ENCODE measurements around the gene ADA.
"Not testable (repeated sequence)": the region's sequence is repeated elsewhere in the genome, so short reads cannot be mapped to it uniquely, and the experiment has no call there.

The ADA gene

GRCh38 chr20:44606725-44607441 is 44.6 kb downstream of the ADA start:
- in situ Hi-C loops (cut with MboI; ENCODE audit: low sequenced_read_pairs) = loop anchor here (10.0 kb wide), 1 partner anchor 212 kb away; no protein-coding TSS in a partner anchor

- in situ Hi-C loops (cut with MboI; ENCODE audit: low sequenced_read_pairs) = loop anchor here (10.0 kb wide), 1 partner anchor 209 kb away; no protein-coding TSS in a partner anchor
Measured at GRCh38 chr20:44603327-44603726, 48.2 kb downstream of the ADA start.

DNA sequence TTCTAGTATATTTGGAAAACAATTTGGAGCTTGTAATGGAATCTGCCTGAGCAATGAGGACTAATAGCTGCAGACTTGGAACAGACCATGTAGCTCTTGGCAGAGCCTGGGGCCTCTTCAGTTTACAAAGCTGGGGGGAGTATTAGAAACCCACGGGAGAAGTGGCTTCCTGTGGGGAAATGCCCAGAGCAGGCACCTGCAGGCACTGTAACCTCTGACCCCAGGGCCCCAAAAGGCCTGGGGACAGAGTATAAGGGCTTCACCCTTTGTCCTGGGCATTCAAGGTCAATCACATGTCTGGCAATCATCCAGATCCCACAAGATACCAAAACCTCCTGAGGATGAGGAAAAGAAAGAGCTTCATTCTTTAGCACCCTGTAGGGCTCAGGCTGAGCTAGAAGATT is 49.7 kb downstream of the ADA start:
- in situ Hi-C loops (cut with MboI; ENCODE audit: low sequenced_read_pairs) = loop anchor here (10.0 kb wide), 1 partner anchor 207 kb away; no protein-coding TSS in a partner anchor

- in situ Hi-C loops (cut with MboI; ENCODE audit: low sequenced_read_pairs) = loop anchor here (10.0 kb wide), 1 partner anchor 206 kb away; no protein-coding TSS in a partner anchor
Measured at GRCh38 chr20:44601236-44601671, 50.2 kb downstream of the ADA start.

GRCh38 chr20:44600758-44601201 is 50.7 kb downstream of the ADA start:
- in situ Hi-C loops (cut with MboI; ENCODE audit: low sequenced_read_pairs) = loop anchor here (10.0 kb wide), 1 partner anchor 206 kb away; no protein-coding TSS in a partner anchor

DNA sequence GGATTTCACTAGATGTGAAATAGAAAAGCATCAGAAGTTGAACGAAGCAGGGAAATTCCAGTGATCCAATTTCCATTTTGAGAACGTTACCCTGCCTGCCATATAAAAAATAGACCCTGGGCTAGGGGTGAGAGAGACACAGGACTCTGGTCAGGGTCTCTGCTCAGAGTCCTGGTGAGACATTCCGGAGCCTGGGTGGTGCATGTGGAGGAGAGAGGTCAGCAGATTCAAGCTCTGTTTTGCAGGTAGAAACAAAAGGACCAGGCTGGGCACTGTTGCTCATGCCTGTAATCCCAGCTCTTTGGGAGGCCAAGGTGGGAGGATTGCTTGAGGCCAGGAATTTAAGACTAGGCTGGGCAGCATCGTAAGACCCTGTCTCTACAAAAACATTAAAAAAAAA is 51.2 kb downstream of the ADA start:
- in situ Hi-C loops (cut with MboI; ENCODE audit: low sequenced_read_pairs) = loop anchor here (10.0 kb wide), 1 partner anchor 206 kb away; no protein-coding TSS in a partner anchor

DNA sequence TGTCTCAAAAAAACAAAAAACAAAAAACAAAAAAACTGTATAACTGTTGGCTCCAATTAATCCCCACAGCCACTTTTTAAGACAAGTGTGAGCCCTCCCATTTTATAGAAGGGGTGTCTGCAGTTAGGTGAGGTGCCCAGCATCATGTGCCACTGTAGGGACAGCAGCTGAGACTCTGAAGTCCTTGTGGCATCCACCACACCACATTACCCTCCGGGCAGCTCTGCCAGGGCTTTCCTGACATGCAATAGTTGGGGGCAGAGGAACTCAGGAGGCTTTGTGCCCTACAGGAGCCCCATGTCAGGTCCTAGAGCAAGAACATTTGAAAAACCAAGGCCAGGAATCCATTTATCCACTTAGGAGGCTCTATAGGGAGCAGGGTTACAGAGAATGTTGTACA is 51.8 kb downstream of the ADA start:
- in situ Hi-C loops (cut with MboI; ENCODE audit: low sequenced_read_pairs) = loop anchor here (10.0 kb wide), 1 partner anchor 205 kb away; no protein-coding TSS in a partner anchor

GRCh38 chr20:44598423-44599305 is 52.8 kb downstream of the ADA start:
- in situ Hi-C loops (cut with MboI; ENCODE audit: low sequenced_read_pairs) = no loop called here

DNA sequence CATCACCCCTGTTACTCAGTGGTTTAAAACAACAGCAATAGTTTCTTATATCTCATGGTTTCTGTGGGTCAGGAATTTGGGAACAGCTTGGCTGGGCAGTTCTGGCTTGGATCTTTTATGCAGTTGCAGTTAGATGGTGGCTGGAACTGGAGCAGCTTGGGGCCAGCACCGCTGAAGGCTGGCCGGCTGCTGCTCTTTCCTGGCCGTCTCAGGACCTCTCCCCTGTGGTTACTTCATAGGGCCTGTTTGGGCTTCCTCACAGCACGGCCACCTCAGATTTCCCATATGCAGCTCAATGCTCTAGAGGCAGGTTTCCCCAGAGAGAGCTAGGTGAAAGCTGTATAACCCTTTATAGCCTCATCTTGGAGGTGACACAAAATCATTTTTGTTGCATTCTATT is 53.6 kb downstream of the ADA start:
- in situ Hi-C loops (cut with MboI; ENCODE audit: low sequenced_read_pairs) = no loop called here

GRCh38 chr20:44597516-44597915 is 54.0 kb downstream of the ADA start:
- in situ Hi-C loops (cut with MboI; ENCODE audit: low sequenced_read_pairs) = no loop called here

- in situ Hi-C loops (cut with MboI; ENCODE audit: low sequenced_read_pairs) = no loop called here
Measured at GRCh38 chr20:44596876-44597275, 54.6 kb downstream of the ADA start.

GRCh38 chr20:44596010-44596409 is 55.5 kb downstream of the ADA start:
- in situ Hi-C loops (cut with MboI; ENCODE audit: low sequenced_read_pairs) = no loop called here

- in situ Hi-C loops (cut with MboI; ENCODE audit: low sequenced_read_pairs) = no loop called here
Measured at GRCh38 chr20:44594730-44595129, 56.8 kb downstream of the ADA start.

GRCh38 chr20:44593751-44594150 is 57.7 kb downstream of the ADA start:
- in situ Hi-C loops (cut with MboI; ENCODE audit: low sequenced_read_pairs) = no loop called here

DNA sequence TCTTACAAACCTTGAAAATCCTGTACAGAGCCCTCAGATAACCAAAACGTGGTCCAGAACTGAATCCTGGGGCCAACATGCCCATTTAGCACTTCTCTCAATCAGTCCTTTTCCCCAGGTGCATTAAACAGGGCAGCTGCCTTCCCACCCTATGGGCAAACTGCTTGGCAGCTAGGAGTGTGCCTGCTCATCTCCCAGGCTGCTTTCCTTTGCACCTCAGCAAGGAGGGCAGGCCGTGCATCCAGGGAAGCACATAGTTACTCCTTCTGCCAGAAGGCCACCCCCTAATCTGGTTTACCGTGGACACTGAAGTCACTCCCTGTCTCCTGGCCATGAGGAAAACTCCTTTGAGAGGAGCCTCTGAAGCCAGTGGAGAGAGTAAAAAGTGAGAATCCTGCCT is 59.1 kb downstream of the ADA start:
- in situ Hi-C loops (cut with MboI; ENCODE audit: low sequenced_read_pairs) = no loop called here

DNA sequence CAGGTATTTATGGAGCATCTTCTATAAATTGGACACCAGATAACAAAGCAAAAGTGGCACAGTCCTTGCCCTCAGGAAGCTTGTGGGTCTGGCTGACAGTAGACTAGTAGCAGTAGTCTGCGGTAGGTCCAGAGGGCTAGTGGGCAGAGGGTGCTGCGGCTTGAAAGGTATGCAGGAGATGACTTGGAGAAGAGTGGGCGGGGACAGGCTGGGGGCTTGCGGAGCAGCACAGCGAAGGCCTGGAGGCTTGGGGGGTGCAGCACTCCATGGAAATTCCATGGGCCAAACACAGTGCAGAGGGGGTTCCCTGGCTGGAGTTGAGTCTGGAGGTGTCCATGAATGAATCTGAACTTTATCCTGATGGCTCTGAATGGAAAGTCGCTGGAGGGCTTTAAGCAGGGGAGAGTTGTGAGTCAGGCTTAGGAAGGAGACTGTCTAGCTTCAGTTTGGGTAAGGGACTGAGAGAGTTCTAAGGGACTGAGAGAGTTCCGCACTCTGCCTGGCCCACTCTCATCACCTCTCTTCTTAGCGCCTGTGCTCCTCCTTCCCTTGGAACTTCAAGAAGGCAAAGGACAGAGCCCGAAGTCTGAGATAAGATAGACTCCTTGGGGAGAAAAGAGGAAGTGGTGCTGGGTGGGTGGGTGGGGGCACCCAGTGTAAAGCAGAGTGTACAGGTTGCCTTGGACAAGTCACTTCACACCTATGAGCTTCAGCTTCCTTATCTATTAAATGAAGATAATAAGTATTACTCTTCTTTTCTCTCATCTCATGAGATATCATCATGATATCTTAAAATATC is 60.3 kb downstream of the ADA start:
- in situ Hi-C loops (cut with MboI; ENCODE audit: low sequenced_read_pairs) = no loop called here

- in situ Hi-C loops (cut with MboI; ENCODE audit: low sequenced_read_pairs) = no loop called here
Measured at GRCh38 chr20:44589537-44589936, 62.0 kb downstream of the ADA start.

DNA sequence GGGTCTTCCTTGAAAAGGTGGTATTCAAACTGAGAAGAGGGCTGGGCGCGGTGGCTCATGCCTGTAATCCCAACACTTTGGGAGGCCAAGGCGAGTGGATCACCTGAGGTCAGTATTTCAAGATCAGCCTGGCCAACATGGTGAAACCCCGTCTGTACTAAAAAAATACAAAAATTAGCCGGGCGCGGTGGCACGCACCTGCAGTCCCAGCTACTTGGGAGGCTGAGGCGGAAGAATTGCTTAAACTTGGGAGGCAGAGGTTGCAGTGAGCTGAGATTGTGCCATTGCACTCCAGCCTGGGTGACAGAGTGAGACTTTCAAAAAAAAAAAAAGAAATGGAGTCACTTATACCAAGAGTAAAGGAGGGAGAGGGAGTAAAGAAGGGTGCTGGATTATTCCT is 63.2 kb downstream of the ADA start:
- in situ Hi-C loops (cut with MboI; ENCODE audit: low sequenced_read_pairs) = not testable (repeated sequence)

DNA sequence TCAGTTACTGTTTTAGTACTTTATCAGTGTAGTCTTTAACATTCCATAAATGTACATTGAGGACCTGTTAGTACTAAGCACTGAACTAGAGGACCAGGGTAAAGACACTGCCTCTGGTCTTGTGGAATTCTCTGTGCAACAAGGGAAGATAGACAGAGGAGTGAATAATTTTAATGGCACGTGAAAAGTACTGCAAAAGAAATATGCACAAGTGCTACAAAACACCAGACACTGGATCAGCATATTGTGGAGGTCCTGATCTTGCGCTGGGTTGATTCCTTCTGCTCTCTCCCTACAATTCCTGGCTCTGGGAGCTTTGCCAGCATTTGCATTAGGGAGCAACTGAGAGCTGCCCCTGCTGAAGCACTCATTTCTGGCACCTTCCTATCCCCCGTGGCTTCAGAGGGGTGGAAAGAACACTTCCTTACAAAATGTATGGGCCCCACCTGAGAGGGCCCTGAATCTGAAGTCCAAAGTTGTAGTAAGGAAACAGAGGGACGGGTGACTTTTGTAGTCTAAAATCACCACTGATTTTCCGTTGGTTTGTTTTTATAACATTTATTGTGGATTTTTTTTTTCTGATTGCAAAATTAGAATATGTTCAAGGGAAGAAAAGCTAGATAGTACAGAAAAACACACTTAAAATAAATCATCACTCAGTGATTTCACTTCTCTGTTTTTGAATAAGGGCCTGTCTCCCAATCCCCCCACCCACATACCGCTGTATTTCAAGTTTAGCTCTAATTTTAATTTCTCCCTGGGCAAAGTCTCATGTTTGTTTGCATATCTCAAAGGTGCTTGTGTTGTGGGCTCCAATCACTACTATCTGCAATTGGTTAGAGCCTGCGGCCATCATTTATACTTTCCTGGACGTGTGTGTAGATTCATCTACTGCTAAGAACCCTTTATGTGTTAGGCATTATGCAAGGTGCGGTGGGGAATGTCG is 64.2 kb downstream of the ADA start:
- in situ Hi-C loops (cut with MboI; ENCODE audit: low sequenced_read_pairs) = no loop called here
